Measurements from ENCODE around the gene SV2C.

DNA sequence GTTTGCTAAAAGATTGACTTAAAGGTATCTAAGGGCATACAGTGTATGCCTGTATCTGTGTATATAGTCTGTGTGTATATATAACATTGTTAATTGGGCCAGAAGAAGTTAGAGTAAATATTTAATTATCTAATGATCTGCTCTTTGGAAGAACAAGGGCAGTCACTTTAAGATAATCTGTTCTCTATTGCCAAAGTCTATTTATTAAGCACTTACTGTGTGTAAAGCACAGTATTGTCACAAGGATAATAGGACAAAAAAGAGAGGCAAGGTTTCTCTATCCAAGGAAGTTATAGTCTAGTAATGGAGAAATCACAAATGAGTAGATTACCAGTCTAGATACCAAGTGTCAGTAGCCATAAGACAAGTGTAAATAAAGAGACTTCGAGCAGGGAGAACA is 51.5 kb downstream of the SV2C start:
- TF ChIP-seq NFRKB (IDR thresholded peaks at IDR 0.05) (no peak), ZNF384 (IDR thresholded peaks at IDR 0.05) (no peak), ELF4 (IDR thresholded peaks at IDR 0.05) (no peak), TARDBP (IDR thresholded peaks at IDR 0.05) (no peak), SP1 (IDR thresholded peaks at IDR 0.05) (no peak), SUZ12 (IDR thresholded peaks at IDR 0.05) (no peak)
- TF ChIP-seq, protein P1, sequence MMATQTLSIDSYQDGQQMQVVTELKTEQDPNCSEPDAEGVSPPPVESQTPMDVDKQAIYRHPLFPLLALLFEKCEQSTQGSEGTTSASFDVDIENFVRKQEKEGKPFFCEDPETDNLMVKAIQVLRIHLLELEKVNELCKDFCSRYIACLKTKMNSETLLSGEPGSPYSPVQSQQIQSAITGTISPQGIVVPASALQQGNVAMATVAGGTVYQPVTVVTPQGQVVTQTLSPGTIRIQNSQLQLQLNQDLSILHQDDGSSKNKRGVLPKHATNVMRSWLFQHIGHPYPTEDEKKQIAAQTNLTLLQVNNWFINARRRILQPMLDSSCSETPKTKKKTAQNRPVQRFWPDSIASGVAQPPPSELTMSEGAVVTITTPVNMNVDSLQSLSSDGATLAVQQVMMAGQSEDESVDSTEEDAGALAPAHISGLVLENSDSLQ (IDR thresholded peaks at IDR 0.05) = no peak

All from HEK293T (cell line).